HUES48 (cell line): ENCODE measurements around the gene SART3.
A peak's percentile ranks its signal among the peaks of the same experiment; 100 is the strongest.
"Not testable (repeated sequence)": the region's sequence is repeated elsewhere in the genome, so short reads cannot be mapped to it uniquely, and the experiment has no call there.

Experiments used
- H3K27ac ChIP-seq: one replicate; pipeline ENCODE4 v1.7.0; 2013; ENCODE audit warnings: low read depth, low read length, inconsistent platforms
- H3K27me3 ChIP-seq: 2 replicates; pipeline ENCODE4 v1.6.1; 2013; ENCODE audit warnings: mild to moderate bottlenecking, low read length; ENCODE audit not compliant: control insufficient read depth, insufficient read depth
- H3K36me3 ChIP-seq: 2 replicates; pipeline ENCODE4 v1.6.1; 2013; ENCODE audit warnings: low read length; ENCODE audit not compliant: control insufficient read depth, insufficient read depth
- H3K4me1 ChIP-seq: 2 replicates; pipeline ENCODE4 v1.6.1; 2013; ENCODE audit warnings: mild to moderate bottlenecking, low read length; ENCODE audit not compliant: control insufficient read depth, insufficient read depth
- H3K4me3 ChIP-seq: 2 replicates; pipeline ENCODE4 v1.5.1; 2013; ENCODE audit warnings: mild to moderate bottlenecking, low read depth, low read length
- H3K9ac ChIP-seq: 2 replicates; pipeline ENCODE4 v1.6.1; 2013; ENCODE audit warnings: mild to moderate bottlenecking, low read depth, low read length, moderate library complexity
- H3K9me3 ChIP-seq: 2 replicates; pipeline ENCODE4 v1.6.1; 2013; ENCODE audit warnings: low read length; ENCODE audit not compliant: control insufficient read depth, insufficient read depth

SART3 gene

GRCh38 chr12:108596854-108597558, 36.0 kb upstream of the SART3 start:
- H3K9me3 ChIP-seq = no peaks in the 10 kb centered on the region
- no peaks in the 10 kb centered on the region for H3K27me3 ChIP-seq
- H3K4me3 ChIP-seq = no peak overlapping the region
- no peak overlapping the region for H3K9ac ChIP-seq
- H3K4me1 ChIP-seq = no peaks in the 10 kb centered on the region
- no peaks in the 10 kb centered on the region for H3K36me3 ChIP-seq
- H3K27ac ChIP-seq = no peak overlapping the region

- Histone ChIP-seq H3K9me3 (no peaks in the 10 kb centered on the region), H3K36me3 (no peaks in the 10 kb centered on the region), H3K4me3 (no peak overlapping the region), H3K4me1 (no peaks in the 10 kb centered on the region), H3K27me3 (no peaks in the 10 kb centered on the region), H3K27ac (no peak overlapping the region), H3K9ac (no peak overlapping the region)
Observed at GRCh38 chr12:108595711-108596647, 35.0 kb upstream of the SART3 start.

- no peak overlapping the region for H3K27ac ChIP-seq
- H3K9ac ChIP-seq = no peak overlapping the region
- H3K27me3 ChIP-seq = no peaks in the 10 kb centered on the region
- no peaks in the 10 kb centered on the region for H3K9me3 ChIP-seq
- H3K4me3 ChIP-seq = no peak overlapping the region
- no peaks in the 10 kb centered on the region for H3K36me3 ChIP-seq
- H3K4me1 ChIP-seq = no peaks in the 10 kb centered on the region
Observed at GRCh38 chr12:108594960-108595710, 34.2 kb upstream of the SART3 start.

- peaks cover under 1% of the 10 kb centered on the region; the same call in 1 of the 2 replicates for H3K4me1 ChIP-seq
- H3K9me3 ChIP-seq = no peaks in the 10 kb centered on the region
- no peaks in the 10 kb centered on the region for H3K27me3 ChIP-seq
- no peak overlapping the region for H3K27ac ChIP-seq
- no peak overlapping the region for H3K9ac ChIP-seq
- H3K36me3 ChIP-seq = no peaks in the 10 kb centered on the region
- no peak overlapping the region for H3K4me3 ChIP-seq
Observed at GRCh38 chr12:108594323-108594903, 33.4 kb upstream of the SART3 start.

GRCh38 chr12:108592033-108592909, 31.3 kb upstream of the SART3 start:
- no peaks in the 10 kb centered on the region for H3K9me3 ChIP-seq
- no peak overlapping the region for H3K9ac ChIP-seq
- H3K36me3 ChIP-seq = no peaks in the 10 kb centered on the region
- H3K27me3 ChIP-seq = no peaks in the 10 kb centered on the region
- no peak overlapping the region for H3K27ac ChIP-seq
- H3K4me3 ChIP-seq = no peak overlapping the region
- H3K4me1 ChIP-seq = peaks cover 9% of the 10 kb centered on the region

- Histone ChIP-seq H3K9ac (no peak overlapping the region), H3K27me3 (no peaks in the 10 kb centered on the region), H3K4me1 (peaks cover 9% of the 10 kb centered on the region), H3K27ac (no peak overlapping the region), H3K9me3 (no peaks in the 10 kb centered on the region), H3K36me3 (no peaks in the 10 kb centered on the region), H3K4me3 (no peak overlapping the region)
Observed at GRCh38 chr12:108591267-108591980, 30.5 kb upstream of the SART3 start.

- H3K27ac ChIP-seq, H3K9me3 ChIP-seq, H3K27me3 ChIP-seq, H3K9ac ChIP-seq, H3K36me3 ChIP-seq, H3K4me1 ChIP-seq, H3K4me3 ChIP-seq: not testable (repeated sequence)
Observed at GRCh38 chr12:108590463-108590862, 29.5 kb upstream of the SART3 start.

GRCh38 chr12:108589840-108590229, 28.9 kb upstream of the SART3 start:
- H3K9ac ChIP-seq = no peak overlapping the region
- no peaks in the 10 kb centered on the region for H3K9me3 ChIP-seq
- no peaks in the 10 kb centered on the region for H3K27me3 ChIP-seq
- H3K36me3 ChIP-seq = no peaks in the 10 kb centered on the region
- H3K4me3 ChIP-seq = no peak overlapping the region
- H3K27ac ChIP-seq = no peak overlapping the region
- peaks cover 9% of the 10 kb centered on the region for H3K4me1 ChIP-seq

GRCh38 chr12:108589028-108589839, 28.3 kb upstream of the SART3 start:
- no peak overlapping the region for H3K9ac ChIP-seq
- no peaks in the 10 kb centered on the region for H3K27me3 ChIP-seq
- H3K4me3 ChIP-seq = no peak overlapping the region
- H3K4me1 ChIP-seq = peaks cover 9% of the 10 kb centered on the region
- peak overlapping the region; percentile 26 for H3K27ac ChIP-seq
- H3K9me3 ChIP-seq = no peaks in the 10 kb centered on the region
- no peaks in the 10 kb centered on the region for H3K36me3 ChIP-seq
